MM.1S (cell line): ENCODE measurements around the gene TTLL6.
"Not testable (repeated sequence)": the region's sequence is repeated elsewhere in the genome, so short reads cannot be mapped to it uniquely, and the experiment has no call there.

ENCODE experiments used
- DNase-seq: peaks from one replicate; pipeline ENCODE4 v3.0.0-alpha.2; 2015
- H2AFZ ChIP-seq: fragments of 300-600 bp; sonication (generic); 2 replicates; pipeline ENCODE4 v1.6.0; 2016; ENCODE audit warnings: antibody characterized with exemption, low read length
- H3F3A ChIP-seq: fragments of 300-600 bp; sonication (generic); 2 replicates; pipeline ENCODE4 v1.6.1; 2016; ENCODE audit warnings: mild to moderate bottlenecking, antibody characterized with exemption, low read length, moderate library complexity, mixed read lengths; ENCODE audit not compliant: insufficient read depth
- H3K27ac ChIP-seq: fragments of 300-600 bp; sonication (generic); 2 replicates; pipeline ENCODE4 v1.5.1; 2016; ENCODE audit warnings: mild to moderate bottlenecking, low read length
- H3K27me3 ChIP-seq: fragments of 300-600 bp; sonication (generic); replicated peaks from 2 replicates; pipeline ENCODE4 v1.6.0; 2016; ENCODE audit warnings: low read length; ENCODE audit not compliant: insufficient read depth
- H3K36me3 ChIP-seq: fragments of 300-600 bp; sonication (generic); replicated peaks from 2 replicates; pipeline ENCODE4 v1.6.1; 2016; ENCODE audit warnings: mild to moderate bottlenecking, low read length, mixed read lengths; ENCODE audit not compliant: insufficient read depth
- H3K4me1 ChIP-seq: fragments of 300-600 bp; sonication (generic); 2 replicates; pipeline ENCODE4 v1.6.1; 2016; ENCODE audit warnings: low read length, mixed read lengths
- H3K4me2 ChIP-seq: fragments of 300-600 bp; sonication (generic); 2 replicates; pipeline ENCODE4 v1.6.0; 2016; ENCODE audit warnings: low read depth, low read length
- H3K4me3 ChIP-seq: fragments of 300-600 bp; sonication (generic); 2 replicates; pipeline ENCODE4 v1.5.1; 2016; ENCODE audit warnings: low read length, mixed read lengths
- H3K79me2 ChIP-seq: fragments of 300-600 bp; sonication (generic); 2 replicates; pipeline ENCODE4 v1.6.1; 2016; ENCODE audit warnings: mixed run types, low read length, mixed read lengths
- H3K9ac ChIP-seq: fragments of 300-600 bp; sonication (generic); 2 replicates; pipeline ENCODE4 v1.6.1; 2016; ENCODE audit warnings: low read length, mixed read lengths
- H3K9me2 ChIP-seq: fragments of 300-600 bp; sonication (generic); replicated peaks from 2 replicates; pipeline ENCODE4 v1.6.1; 2016; ENCODE audit warnings: mild to moderate bottlenecking, low read length, mixed read lengths; ENCODE audit not compliant: insufficient read depth
- H3K9me3 ChIP-seq: fragments of 300-600 bp; sonication (generic); replicated peaks from 2 replicates; pipeline ENCODE4 v1.6.1; 2016; ENCODE audit warnings: mild to moderate bottlenecking, low read length, mixed read lengths; ENCODE audit not compliant: insufficient read depth
- H4K20me1 ChIP-seq: fragments of 300-600 bp; sonication (generic); 2 replicates; pipeline ENCODE4 v1.6.1; 2016; ENCODE audit warnings: mild to moderate bottlenecking, low read length, moderate library complexity, mixed read lengths; ENCODE audit not compliant: insufficient read depth
- EZH2 ChIP-seq: fragments of 300-600 bp; sonication (generic); optimal IDR thresholded peaks from 2 replicates; pipeline ENCODE3; 2017; ENCODE audit warnings: low read depth, mild to moderate bottlenecking, antibody characterized with exemption, low read length, mixed read lengths
- EZH2phosphoT487 ChIP-seq: fragments of 300-600 bp; sonication (generic); IDR thresholded peaks from 2 replicates; pipeline ENCODE4 v1.6.1; 2018; ENCODE audit warnings: antibody characterized with exemption, low read length
- TF ChIP-seq, protein P1 (sequence below): fragments of 300-600 bp; sonication (generic); IDR thresholded peaks from 2 replicates; pipeline ENCODE4 v1.5.1; 2016; ENCODE audit warnings: antibody characterized with exemption, low read length, mixed read lengths

Gene TTLL6

DNA sequence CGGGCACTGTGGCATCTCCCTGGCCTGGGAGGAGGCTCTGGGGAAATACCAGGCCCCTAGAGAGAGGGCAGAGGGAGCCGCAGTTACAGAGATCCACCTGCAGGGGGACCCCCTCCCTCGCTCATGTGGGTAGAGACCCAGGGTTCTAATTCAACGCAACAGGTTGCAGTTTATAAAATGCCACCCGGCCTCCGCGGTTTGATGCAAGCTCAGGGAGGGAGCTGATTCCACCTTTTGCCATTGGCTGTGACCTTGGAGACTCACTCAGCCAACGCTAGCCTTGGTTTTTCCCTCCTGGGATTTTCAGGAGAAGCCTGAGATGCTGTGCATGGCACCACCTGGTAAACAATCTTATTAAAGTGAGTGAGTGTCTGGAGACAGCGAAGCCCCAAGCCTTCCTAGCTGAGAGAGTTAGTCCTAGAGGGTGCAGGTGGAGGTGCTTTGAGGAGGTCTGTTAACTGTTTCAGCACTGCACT lies 12.1 kb downstream of the TTLL6 start:
- Histone ChIP-seq H3K9me3 (no peaks in the 10 kb centered on the region), H3K36me3 (no peaks in the 10 kb centered on the region), H3K9ac (no peak overlapping the region), H3K79me2 (no peaks in the 10 kb centered on the region), H3K9me2 (no peaks in the 10 kb centered on the region), H3K4me2 (peak overlapping the region; percentile 55; the same call in 1 of the 2 replicates), H3K4me1 (no peaks in the 10 kb centered on the region), H2AFZ (peak overlapping the region; percentile 37), H4K20me1 (no peaks in the 10 kb centered on the region), H3K27me3 (0 out of 2 replicates have a peak, but pooled peaks cover 6% of the 10 kb centered on the region), H3K4me3 (no peak overlapping the region), H3F3A (no peaks in the 10 kb centered on the region), H3K27ac (no peak overlapping the region)
- TF ChIP-seq EZH2, result no peak
- TF ChIP-seq, protein P1, sequence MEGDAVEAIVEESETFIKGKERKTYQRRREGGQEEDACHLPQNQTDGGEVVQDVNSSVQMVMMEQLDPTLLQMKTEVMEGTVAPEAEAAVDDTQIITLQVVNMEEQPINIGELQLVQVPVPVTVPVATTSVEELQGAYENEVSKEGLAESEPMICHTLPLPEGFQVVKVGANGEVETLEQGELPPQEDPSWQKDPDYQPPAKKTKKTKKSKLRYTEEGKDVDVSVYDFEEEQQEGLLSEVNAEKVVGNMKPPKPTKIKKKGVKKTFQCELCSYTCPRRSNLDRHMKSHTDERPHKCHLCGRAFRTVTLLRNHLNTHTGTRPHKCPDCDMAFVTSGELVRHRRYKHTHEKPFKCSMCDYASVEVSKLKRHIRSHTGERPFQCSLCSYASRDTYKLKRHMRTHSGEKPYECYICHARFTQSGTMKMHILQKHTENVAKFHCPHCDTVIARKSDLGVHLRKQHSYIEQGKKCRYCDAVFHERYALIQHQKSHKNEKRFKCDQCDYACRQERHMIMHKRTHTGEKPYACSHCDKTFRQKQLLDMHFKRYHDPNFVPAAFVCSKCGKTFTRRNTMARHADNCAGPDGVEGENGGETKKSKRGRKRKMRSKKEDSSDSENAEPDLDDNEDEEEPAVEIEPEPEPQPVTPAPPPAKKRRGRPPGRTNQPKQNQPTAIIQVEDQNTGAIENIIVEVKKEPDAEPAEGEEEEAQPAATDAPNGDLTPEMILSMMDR, result peak; percentile 92
- no peak for TF ChIP-seq EZH2phosphoT487
- DNase-seq, result peak; percentile 63

DNA sequence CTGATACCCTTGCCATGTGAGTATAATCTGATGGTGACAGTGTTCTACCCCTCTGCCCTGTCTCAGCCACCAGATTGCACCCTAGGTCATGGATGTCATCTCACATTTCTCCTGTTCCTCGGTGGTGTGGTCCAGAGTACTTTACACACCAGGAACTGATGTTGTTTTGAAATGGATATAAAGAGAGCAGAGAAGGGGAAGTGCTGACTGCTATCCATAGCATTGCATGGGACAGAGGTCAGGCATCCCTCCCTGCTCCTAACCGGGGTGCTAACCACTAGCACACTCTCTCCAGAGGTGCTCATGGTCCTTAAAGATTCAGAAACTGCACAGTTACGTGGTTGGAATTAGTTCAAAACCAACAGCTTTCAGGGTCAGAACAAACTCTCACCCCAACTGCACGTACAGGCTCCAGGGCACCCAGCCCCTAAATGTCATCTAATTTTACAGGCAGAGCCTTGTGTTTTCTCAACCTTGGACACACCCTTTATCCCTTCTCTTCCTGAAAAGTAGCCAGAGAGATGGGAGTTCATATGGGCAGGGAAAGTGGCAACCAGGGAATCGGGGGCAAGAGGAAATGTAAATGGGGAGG lies 16.3 kb downstream of the TTLL6 start:
- Histone ChIP-seq H3K9ac (no peak overlapping the region), H3K4me2 (no peak overlapping the region), H3F3A (no peaks in the 10 kb centered on the region), H3K27ac (no peak overlapping the region), H3K4me1 (no peaks in the 10 kb centered on the region), H3K9me3 (no peaks in the 10 kb centered on the region), H3K4me3 (no peak overlapping the region), H3K9me2 (no peaks in the 10 kb centered on the region), H4K20me1 (no peaks in the 10 kb centered on the region), H3K79me2 (no peaks in the 10 kb centered on the region), H2AFZ (no peak overlapping the region), H3K36me3 (no peaks in the 10 kb centered on the region), H3K27me3 (0 out of 2 replicates have a peak, but pooled peaks cover 6% of the 10 kb centered on the region)
- DNase-seq, result no peak
- no peak for TF ChIP-seq EZH2
- no peak for TF ChIP-seq EZH2phosphoT487
- TF ChIP-seq, protein P1, result no peak

DNA sequence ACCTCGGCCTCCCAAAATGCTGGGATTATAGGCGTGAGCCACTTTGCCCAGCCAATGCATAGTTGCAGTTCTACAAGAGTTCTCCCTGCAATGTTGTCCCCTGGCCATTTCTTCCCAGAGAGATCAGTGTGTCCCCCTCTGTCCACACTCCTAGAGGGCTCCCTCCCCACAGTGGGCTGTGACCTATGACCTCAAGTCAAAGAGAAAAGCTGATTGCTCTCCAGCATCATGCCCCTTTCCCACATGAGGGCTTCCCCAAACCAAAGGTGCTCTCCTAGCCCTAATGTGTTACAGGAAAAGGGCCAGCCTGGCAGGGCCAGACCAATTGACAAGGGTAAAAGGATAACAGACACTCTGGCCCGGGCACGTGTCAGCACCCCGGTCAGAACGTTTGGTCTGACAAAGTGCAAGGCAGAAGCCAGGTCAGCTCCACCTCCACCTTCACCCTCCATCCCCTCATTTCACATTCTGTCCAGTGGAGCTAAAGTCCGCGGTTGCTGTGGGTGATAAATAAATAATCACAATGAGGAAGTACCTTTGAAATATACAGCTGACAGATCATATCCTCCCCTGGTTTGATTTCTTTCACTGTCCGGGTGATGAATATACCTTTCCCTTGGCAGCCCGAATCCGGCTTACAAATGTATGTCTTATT lies 17.8 kb downstream of the TTLL6 start:
- Histone ChIP-seq H3K4me3 (no peak overlapping the region), H3K9me3 (no peaks in the 10 kb centered on the region), H3K27ac (no peak overlapping the region), H2AFZ (no peak overlapping the region), H3K9me2 (no peaks in the 10 kb centered on the region), H4K20me1 (no peaks in the 10 kb centered on the region), H3K4me2 (no peak overlapping the region), H3K79me2 (no peaks in the 10 kb centered on the region), H3K9ac (no peak overlapping the region), H3K27me3 (0 out of 2 replicates have a peak, but pooled peaks cover 6% of the 10 kb centered on the region), H3K4me1 (no peaks in the 10 kb centered on the region), H3F3A (no peaks in the 10 kb centered on the region), H3K36me3 (no peaks in the 10 kb centered on the region)
- DNase-seq, result no peak
- no peak for TF ChIP-seq EZH2
- TF ChIP-seq, protein P1, result no peak
- TF ChIP-seq EZH2phosphoT487, result no peak

DNA sequence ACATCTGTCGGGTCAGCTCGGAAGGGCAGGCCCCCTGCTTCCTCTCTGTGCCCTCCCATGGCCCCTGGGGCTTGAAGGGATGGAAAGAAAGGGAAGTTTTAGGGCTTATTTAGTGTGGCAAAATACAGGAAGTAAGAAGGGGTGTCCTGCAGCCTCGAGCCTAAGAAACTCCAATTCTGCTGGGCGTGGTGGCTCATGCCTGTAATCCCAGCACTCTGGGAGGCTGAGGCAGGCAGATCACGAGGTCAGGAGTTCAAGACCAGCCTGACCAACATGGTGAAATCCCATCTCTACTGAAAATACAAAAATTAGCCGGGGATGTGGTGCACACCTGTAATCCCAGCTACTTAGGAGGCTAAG lies 20.9 kb downstream of the TTLL6 start:
- H3K4me1 ChIP-seq, H3K4me2 ChIP-seq, H3K27me3 ChIP-seq: not testable (repeated sequence)

More for the DNA sequence above, 20.9 kb downstream of the TTLL6 start:
- not testable (repeated sequence) for H4K20me1 ChIP-seq, H3K9ac ChIP-seq, DNase-seq, H3K79me2 ChIP-seq, H3K36me3 ChIP-seq, H3F3A ChIP-seq, H2AFZ ChIP-seq, H3K4me3 ChIP-seq, H3K9me3 ChIP-seq, H3K27ac ChIP-seq, H3K9me2 ChIP-seq
